ENCODE data around the gene ARMC7.

DNA sequence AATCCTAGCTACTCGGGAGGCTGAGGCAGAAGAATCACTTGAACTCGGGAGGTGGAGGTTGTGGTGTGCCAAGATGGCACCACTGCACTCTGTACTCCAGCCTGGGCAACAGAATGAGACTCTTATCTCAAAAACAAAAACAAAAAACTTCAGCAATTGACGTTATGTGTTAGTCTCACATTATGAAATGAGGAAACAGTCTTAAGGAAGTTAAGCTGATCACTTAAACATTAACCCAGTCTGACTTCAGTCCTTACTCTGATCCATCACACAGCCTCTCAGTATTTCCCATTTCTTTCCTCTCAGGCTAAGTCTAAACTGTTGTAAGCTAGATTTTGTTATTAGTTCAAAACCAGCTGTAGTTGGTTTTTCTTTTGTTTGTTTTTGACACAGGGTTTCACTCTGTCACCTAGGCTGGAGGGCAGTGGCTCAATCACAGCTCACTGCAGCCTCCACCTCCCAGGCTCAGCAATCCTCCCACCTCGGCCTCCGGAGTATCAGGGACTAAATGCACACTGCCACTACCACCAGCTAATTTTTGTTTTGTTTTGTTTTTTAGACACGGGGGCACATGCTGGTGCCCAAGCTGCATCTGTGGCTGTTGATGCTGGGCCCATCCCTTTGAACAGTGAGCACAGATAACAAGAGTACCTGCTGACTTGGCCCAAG, 38.2 kb downstream of the ARMC7 start:
- TF ChIP-seq POLR2AphosphoS5 (IDR thresholded peaks at IDR 0.05), result no peak
- TF ChIP-seq EP300 (IDR thresholded peaks at IDR 0.05), result no peak
- TF ChIP-seq, protein P1, sequence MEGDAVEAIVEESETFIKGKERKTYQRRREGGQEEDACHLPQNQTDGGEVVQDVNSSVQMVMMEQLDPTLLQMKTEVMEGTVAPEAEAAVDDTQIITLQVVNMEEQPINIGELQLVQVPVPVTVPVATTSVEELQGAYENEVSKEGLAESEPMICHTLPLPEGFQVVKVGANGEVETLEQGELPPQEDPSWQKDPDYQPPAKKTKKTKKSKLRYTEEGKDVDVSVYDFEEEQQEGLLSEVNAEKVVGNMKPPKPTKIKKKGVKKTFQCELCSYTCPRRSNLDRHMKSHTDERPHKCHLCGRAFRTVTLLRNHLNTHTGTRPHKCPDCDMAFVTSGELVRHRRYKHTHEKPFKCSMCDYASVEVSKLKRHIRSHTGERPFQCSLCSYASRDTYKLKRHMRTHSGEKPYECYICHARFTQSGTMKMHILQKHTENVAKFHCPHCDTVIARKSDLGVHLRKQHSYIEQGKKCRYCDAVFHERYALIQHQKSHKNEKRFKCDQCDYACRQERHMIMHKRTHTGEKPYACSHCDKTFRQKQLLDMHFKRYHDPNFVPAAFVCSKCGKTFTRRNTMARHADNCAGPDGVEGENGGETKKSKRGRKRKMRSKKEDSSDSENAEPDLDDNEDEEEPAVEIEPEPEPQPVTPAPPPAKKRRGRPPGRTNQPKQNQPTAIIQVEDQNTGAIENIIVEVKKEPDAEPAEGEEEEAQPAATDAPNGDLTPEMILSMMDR (IDR thresholded peaks at IDR 0.05), result no peak
- no peak for TF ChIP-seq POLR2A (IDR thresholded peaks at IDR 0.05)

Measured in suprapubic skin (tissue), 4 donors.